IPS DF 19.7 (cell line): ENCODE results near the gene MEPE.

Source experiments
- DNase-seq: peaks from one replicate; pipeline ENCODE4 v3.0.0-alpha.2; 2013; ENCODE audit warnings: low read depth, low spot score

Gene MEPE

GRCh38 chr4:87832669-87833068, at the start of gene MEPE:
MEPE (plus strand) TSS chr4:87832969; CDS start chr4:87834715, 1,746 bp downstream.
- DNase-seq, result no peak

GRCh38 chr4:87783781-87784180, 49.0 kb upstream of the MEPE start:
- no peak for DNase-seq

DNA sequence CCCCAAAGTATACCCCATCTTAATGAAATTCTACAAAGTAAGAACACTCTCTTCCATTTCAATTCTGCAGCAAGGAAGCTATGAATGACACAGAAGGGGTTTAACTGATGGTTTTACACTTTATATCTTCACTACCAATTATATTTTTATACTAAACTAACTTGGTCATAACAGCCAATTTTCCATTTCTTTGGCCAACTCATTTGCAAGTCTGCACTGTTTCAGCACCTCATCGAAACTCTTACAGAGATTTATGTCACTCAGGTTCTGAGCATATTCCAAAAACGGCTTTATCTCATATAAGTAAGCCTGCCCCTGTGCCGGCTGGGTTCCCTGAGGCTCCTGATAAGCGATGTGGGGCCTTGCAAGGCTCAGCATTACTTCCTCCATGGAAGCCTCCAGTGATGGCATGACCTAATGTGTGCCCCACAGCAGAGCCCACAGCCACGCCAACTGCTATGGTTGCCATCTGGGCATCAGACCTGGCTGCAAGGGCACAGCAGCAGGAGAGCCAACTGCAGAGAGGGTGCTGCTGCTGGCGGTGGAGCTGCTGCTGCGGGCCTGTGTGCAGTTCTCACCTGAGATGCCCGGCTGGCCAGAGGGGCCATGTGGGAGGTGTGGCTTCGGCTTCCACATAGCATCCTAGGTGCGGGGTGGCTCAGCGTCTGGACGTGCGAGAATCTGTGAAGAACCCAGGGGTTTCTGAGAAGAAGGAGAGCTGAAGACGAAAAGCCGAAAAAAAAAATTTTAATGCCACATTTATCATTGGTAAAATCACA, 46.8 kb upstream of the MEPE start:
- no peak for DNase-seq

- DNase-seq, result no peak
Observed at GRCh38 chr4:87799301-87800113, 33.3 kb upstream of the MEPE start, which contains the start of gene IBSP. IBSP (plus strand) TSS chr4:87799554; CDS start chr4:87802362, 2,808 bp downstream.

DNA sequence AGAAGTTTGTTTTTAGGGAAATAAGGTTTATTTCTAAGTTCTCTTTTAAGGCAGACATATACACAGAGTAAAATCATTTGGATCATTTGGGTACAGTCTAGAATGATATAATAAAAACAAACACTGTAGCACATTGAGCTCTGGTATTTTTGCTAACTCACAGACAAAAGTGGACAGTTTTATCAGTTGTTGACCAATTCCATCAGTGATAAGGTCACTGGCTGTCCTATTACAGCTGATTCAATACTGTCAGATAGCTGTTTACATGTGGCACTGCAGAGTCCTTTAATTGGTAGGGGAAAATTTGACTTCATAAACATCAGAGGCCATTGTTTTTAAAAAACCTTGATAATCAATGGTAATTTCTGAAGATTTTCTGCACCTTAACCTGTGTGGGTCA, 29.9 kb upstream of the MEPE start:
- DNase-seq, result no peak

- no peak for DNase-seq
Observed at GRCh38 chr4:87803421-87803820, 29.3 kb upstream of the MEPE start.

DNA sequence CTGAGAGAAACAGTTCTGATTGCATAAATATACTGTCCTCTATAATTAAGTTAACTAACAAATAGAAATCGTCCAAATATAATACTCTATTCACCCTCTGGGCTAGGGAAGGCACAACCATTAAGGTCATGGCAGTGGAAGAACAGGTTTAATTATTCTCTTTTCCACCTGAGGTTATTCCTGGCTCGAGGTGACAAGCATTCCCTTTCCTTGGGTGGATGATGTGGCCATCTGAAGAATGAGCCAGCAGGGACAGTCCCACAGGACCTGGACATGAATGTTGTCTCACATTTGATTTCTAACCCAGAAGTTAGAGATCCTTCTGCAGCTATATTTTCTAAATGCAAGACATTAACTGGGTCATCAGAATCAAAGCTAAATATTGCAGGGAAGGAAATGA, 27.9 kb upstream of the MEPE start:
- no peak for DNase-seq

DNA sequence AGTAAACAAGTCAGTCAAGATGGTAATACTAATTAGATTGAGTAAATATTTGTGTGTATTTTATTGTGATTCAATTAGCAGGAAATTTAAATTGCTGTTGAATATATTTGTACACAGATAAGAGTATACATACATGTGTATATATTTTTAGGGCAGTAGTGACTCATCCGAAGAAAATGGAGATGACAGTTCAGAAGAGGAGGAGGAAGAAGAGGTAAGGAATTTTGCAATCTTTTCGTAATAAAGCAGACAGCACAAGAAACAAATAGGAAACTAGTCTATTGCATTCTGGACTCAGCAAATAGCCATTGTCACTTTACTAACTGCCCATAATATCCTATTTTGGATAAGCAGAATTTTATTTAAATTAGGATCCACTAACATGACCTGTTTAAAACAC, 26.8 kb upstream of the MEPE start:
- no peak for DNase-seq

DNA sequence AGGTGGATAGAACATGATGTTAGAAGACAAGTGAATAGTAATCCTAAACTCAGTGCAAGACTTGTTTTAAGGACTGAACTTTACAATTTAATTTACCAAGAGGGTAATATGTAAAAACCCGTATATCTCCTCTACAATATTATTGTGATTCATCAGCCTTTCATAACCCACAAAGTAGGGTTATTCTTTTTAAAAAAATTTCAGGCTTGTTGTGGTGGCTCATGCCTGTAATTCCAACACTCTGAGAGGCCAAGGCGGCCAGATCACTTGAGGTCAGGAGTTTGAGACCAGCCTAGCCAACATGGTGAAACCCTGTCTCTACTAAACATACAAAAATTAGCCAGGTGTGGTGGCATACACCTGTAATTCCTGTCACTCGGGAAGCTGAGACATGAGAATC, 26.2 kb upstream of the MEPE start:
- no peak for DNase-seq

GRCh38 chr4:87807402-87807801, 25.4 kb upstream of the MEPE start:
- DNase-seq, result no peak

DNA sequence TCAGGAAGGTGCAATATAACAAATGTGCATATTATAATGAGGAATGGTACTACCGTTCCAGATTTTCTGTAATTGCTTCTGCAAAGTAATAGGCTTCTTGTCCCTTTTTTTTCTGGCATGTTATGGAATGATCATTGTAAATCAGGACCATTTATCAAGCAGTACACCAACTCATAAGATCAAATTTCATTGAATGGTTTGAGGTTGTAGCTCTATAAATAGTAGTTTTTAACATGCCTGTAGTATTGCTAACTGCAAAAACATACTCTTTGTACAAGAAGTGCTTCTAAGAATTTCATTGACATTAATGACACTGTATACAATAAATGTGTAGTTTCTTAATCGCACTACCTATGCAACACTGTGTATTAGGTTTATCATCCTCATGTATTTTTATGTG, 20.8 kb upstream of the MEPE start:
- DNase-seq, result no peak

DNA sequence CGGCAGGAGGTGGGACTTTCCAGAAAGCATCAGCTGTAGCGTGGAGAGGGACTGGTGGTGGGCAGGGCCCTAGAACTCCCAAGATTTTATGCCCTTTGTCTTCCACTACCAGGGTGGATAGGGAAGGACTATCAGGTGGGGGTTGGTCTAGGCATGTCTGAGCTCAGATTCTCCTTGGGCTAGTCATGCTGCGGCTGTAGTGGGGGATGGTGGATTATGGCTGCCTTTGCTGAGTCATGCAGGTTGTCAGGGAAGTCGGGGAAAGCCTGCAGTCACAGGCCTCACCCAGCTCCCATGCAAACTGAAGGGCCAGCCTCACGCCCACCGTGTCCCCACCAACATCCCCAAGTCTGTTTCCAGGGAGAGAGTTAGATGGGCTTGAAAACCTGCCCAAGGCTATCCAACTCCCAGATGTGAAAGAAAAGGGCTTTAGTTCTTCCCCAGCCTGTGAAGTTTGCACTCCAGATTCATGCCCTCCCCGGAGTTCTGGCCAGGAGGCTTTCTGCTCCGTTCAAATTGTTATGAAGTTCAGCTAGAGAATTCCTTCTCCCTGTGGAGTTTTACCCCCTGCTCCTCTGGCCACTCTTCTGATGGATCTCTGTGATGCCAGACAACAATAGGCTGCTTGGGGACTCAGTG, 13.4 kb upstream of the MEPE start:
- DNase-seq, result peak; percentile 52

DNA sequence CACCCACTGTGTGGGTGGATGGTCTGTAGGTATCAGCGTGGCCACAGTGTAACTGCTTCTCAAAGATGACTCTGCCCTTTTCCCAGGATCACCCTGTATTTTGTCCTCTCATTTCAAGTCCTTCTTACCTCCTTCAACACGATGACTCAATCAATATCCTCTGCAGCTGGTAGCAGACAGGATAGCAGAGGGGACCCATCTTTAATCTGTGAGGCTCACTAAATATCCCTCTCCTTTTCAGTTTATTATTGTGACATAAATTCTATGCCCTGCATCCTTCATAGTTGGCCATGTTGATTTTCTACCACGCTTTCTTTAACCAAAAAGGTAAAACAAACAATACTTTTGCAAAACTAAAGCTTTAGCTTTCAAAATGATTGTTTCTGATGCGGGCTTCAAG, 9.6 kb upstream of the MEPE start:
- DNase-seq, result no peak

- DNase-seq, result no peak
Observed at GRCh38 chr4:87823724-87824123, 9.0 kb upstream of the MEPE start.

DNA sequence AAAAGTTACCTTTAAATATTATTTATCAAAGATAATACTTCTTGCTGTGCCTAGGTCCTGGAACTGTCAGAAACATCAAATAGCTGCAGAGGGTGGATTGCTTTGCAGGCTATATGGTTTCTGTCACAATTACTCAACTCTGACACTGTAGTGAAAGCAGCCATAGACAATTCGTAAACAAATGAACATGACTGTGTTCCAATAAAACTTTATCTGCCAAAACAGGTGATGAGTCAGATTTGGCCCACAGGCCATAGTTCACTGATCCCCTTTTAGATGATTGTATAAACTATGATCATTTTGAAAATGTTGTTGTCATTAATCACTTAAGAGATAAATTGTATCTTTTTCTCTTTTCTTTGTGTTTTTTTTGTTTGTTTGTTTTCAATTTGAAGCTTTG, 8.4 kb upstream of the MEPE start:
- no peak for DNase-seq

DNA sequence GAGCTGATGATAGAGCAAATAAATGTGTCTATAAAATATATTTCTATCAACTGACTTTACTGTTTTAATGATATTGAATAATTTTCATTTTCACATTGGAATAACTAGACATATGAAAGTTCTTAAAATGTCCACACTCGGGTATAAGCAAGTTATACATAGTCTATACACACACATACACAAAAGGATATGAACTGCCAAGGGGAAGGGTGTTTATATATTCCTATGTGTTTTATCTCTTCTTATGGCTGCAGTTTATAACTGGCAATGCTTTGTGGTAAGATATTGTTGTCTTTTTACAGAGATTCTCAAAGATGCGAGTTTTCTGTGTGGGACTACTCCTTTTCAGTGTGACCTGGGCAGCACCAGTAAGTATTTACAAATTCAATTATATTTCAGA, 1.6 kb downstream of the MEPE start:
- DNase-seq, result no peak

DNA sequence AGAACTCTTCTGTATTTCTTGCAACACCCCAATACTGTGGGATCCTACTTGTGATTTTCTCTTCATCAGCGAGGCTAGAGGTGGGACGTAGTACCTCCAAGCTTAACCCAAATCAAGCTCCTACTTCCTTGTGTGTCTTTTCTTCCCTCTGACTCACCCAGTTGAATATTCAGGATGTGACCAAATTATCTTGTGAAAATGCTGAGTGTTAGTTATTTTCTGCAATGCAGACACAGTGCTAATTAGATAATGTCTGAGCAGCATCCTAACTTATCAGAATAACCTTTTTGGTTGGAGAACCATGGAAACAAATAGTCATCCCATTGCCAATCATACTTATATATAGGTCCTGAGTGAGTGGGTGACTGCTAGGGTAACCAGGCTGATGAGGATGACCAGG, 2.4 kb downstream of the MEPE start:
- DNase-seq, result no peak

- DNase-seq, result no peak
Observed at GRCh38 chr4:87835743-87836142, 3.0 kb downstream of the MEPE start.

- no peak for DNase-seq
Observed at GRCh38 chr4:87838205-87838604, 5.4 kb downstream of the MEPE start.

DNA sequence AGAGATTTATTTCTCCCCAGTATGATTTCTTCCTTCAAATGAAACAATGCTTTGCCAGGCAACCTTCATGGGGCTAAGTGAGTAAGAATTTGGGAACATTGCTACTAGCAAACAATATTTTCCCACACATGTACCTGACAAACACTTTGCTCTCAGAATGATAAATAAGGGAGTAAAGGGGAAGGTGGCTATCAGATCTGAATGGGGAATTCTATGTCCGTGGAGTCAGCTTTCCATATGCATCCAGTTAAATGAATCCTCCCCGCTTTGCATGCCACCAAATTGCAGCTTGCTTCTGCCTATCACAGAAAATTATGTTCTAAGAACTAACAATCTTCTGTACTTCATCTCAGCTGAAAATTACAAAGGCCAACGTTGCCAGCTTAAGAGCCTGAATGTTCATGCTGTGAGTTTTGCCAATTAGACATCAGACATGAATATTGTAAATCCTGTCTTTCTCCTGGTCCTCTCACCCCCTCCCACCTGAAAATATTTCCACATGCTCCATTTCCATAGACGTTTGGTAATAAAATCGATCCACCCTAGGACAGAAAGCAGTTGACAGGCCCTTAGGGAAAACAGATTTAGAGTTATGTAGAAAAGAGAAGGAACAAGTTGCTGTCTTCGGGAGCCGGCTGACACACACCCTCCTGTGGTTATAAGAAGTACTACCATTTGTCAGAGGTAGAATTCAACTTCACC, 6.3 kb downstream of the MEPE start:
- no peak for DNase-seq

DNA sequence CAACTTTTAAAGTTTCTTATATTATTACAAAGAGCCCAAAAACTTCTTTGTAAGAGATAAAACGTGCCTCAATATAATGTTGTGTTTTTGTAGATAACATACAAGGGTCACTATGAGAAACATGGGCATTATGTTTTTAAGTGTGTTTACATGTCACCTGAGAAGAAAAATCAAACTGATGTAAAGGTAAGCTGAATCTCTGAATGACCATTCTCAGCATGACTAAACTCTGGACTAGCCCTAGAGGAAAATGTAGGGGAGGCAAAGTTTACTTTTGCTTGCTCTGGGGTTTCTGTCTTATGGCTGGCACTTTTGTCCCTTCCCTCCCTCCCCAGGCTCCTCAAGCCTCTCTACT, 6.8 kb downstream of the MEPE start:
- no peak for DNase-seq

GRCh38 chr4:87840149-87840548, 7.4 kb downstream of the MEPE start:
- DNase-seq, result no peak
